H9 (cell line): ENCODE results near the gene VAV2. TPM values are rescaled to one million over a fixed set of nuclear protein-coding genes. Genes with fewer than 3 reads are reported as not detected.

Source experiments
- DNase-seq: peaks from one replicate; pipeline ENCODE4 v3.0.0-alpha.2; 2017
- H2AFZ ChIP-seq: one replicate; pipeline ENCODE4 v1.6.1; 2013; ENCODE audit warnings: mild to moderate bottlenecking, low read length, control low read depth, moderate library complexity
- H2AK5ac ChIP-seq: 2 replicates; pipeline ENCODE4 v1.6.1; 2013; ENCODE audit warnings: low read length, control low read depth, mixed read lengths; ENCODE audit not compliant: insufficient read length
- H2BK120ac ChIP-seq: one replicate; pipeline ENCODE4 v1.6.1; 2013; ENCODE audit warnings: low read depth, mild to moderate bottlenecking, low read length, control low read depth, inconsistent platforms; ENCODE audit not compliant: poor library complexity, severe bottlenecking
- H2BK12ac ChIP-seq: 2 replicates; pipeline ENCODE4 v1.6.1; 2013; ENCODE audit warnings: low read length, control low read depth, mixed read lengths, low read depth; ENCODE audit not compliant: insufficient read length
- H2BK15ac ChIP-seq: 2 replicates; pipeline ENCODE4 v1.6.1; 2013; ENCODE audit warnings: low read depth, low read length, control low read depth
- H2BK20ac ChIP-seq: one replicate; pipeline ENCODE4 v1.6.1; 2013; ENCODE audit warnings: low read depth, mild to moderate bottlenecking, low read length, control low read depth, inconsistent platforms; ENCODE audit not compliant: poor library complexity, severe bottlenecking
- H2BK5ac ChIP-seq: 2 replicates; pipeline ENCODE4 v1.6.1; 2013; ENCODE audit warnings: low read length, control low read depth, mixed read lengths; ENCODE audit not compliant: insufficient read length
- H3K14ac ChIP-seq: 2 replicates; pipeline ENCODE4 v1.6.1; 2013; ENCODE audit warnings: low read length, control low read depth; ENCODE audit not compliant: insufficient read depth
- H3K18ac ChIP-seq: 2 replicates; pipeline ENCODE4 v1.6.1; 2013; ENCODE audit warnings: low read depth, mild to moderate bottlenecking, mixed read lengths, low read length, control low read depth; ENCODE audit not compliant: insufficient read length
- H3K23ac ChIP-seq: 2 replicates; pipeline ENCODE4 v1.6.1; 2013; ENCODE audit warnings: low read length, control low read depth, mixed read lengths, low read depth; ENCODE audit not compliant: insufficient read length
- H3K23me2 ChIP-seq: 2 replicates; pipeline ENCODE4 v1.6.1; 2013; ENCODE audit warnings: low read depth, mild to moderate bottlenecking, mixed read lengths, low read length, control low read depth; ENCODE audit not compliant: insufficient read length, poor library complexity, severe bottlenecking
- H3K27ac ChIP-seq: 2 replicates; pipeline ENCODE4 v1.5.1; 2013; ENCODE audit warnings: low read length, control low read depth, mixed read lengths, low read depth; ENCODE audit not compliant: insufficient read length
- H3K27me3 ChIP-seq: 2 replicates; pipeline ENCODE4 v1.6.1; 2013; ENCODE audit warnings: low read length, control low read depth, inconsistent platforms; ENCODE audit not compliant: insufficient read depth
- H3K4ac ChIP-seq: 2 replicates; pipeline ENCODE4 v1.6.1; 2013; ENCODE audit warnings: low read depth, mild to moderate bottlenecking, control low read depth, inconsistent platforms, low read length, moderate library complexity
- H3K4me1 ChIP-seq: 2 replicates; pipeline ENCODE4 v1.6.1; 2013; ENCODE audit warnings: low read length, control low read depth, inconsistent platforms; ENCODE audit not compliant: insufficient read depth
- H3K4me2 ChIP-seq: 2 replicates; pipeline ENCODE4 v1.6.1; 2013; ENCODE audit warnings: low read length, control low read depth, mixed read lengths; ENCODE audit not compliant: insufficient read length, insufficient read depth
- H3K56ac ChIP-seq: 2 replicates; pipeline ENCODE4 v1.6.1; 2013; ENCODE audit warnings: low read depth, mild to moderate bottlenecking, mixed read lengths, low read length, control low read depth; ENCODE audit not compliant: insufficient read length
- H3K79me1 ChIP-seq: 2 replicates; pipeline ENCODE4 v1.6.1; 2013; ENCODE audit warnings: low read depth, mild to moderate bottlenecking, moderate library complexity, low read length, control low read depth, inconsistent platforms; ENCODE audit not compliant: insufficient read depth, poor library complexity, severe bottlenecking
- H3K79me2 ChIP-seq: 2 replicates; pipeline ENCODE4 v1.6.1; 2013; ENCODE audit warnings: low read length, control low read depth, inconsistent platforms; ENCODE audit not compliant: insufficient read depth
- H3K9ac ChIP-seq: 2 replicates; pipeline ENCODE4 v1.6.1; 2013; ENCODE audit warnings: low read length, control low read depth, mixed read lengths; ENCODE audit not compliant: insufficient read length; ENCODE audit errors: extremely low read depth
- H3K9me3 ChIP-seq: one replicate; pipeline ENCODE4 v1.6.1; 2013; ENCODE audit warnings: low read depth, low read length, inconsistent platforms; ENCODE audit not compliant: control insufficient read depth
- H3T11ph ChIP-seq: one replicate; pipeline ENCODE4 v1.6.1; 2013; ENCODE audit warnings: mild to moderate bottlenecking, low read length, control low read depth, inconsistent platforms
- H4K20me1 ChIP-seq: one replicate; pipeline ENCODE4 v1.6.1; 2013; ENCODE audit not compliant: control insufficient read depth, insufficient read length, insufficient read depth
- H4K5ac ChIP-seq: 2 replicates; pipeline ENCODE4 v1.6.1; 2013; ENCODE audit warnings: low read depth, mild to moderate bottlenecking, mixed read lengths, low read length, control low read depth; ENCODE audit not compliant: insufficient read length
- H4K8ac ChIP-seq: replicated peaks from 2 replicates; pipeline ENCODE4 v1.6.1; 2013; ENCODE audit warnings: low read length, control low read depth, mixed read lengths, low read depth; ENCODE audit not compliant: insufficient read length
- H4K91ac ChIP-seq: 2 replicates; pipeline ENCODE4 v1.6.1; 2013; ENCODE audit warnings: low read depth, mild to moderate bottlenecking, moderate library complexity, mixed read lengths, low read length, control low read depth; ENCODE audit not compliant: insufficient read length
- H3K27ac Mint-ChIP-seq, 3 experiments: 2 replicates in 2 of 3; 3 replicates in 1 of 3; pipeline ENCODE4 v1.8.0; 2020 to 2021; ENCODE audit warnings: mixed read lengths in 3 of 3, mild to moderate bottlenecking in 1 of 3, moderate library complexity in 1 of 3
- H3K27me3 Mint-ChIP-seq: 2 replicates; pipeline ENCODE4 v1.8.0; 2021; ENCODE audit warnings: low read depth, mild to moderate bottlenecking, moderate library complexity, mixed read lengths
- H3K36me3 Mint-ChIP-seq, 3 experiments: 2 replicates in 2 of 3; 3 replicates in 1 of 3; pipeline ENCODE4 v1.8.0; 2020 to 2021; ENCODE audit warnings: low read depth in 3 of 3, mixed read lengths in 3 of 3; ENCODE audit not compliant: insufficient read depth in 1 of 3
- H3K4me1 Mint-ChIP-seq, 2 experiments: 2 replicates each; pipeline ENCODE4 v1.8.0; 2020; ENCODE audit warnings: mixed read lengths in 2 of 2
- H3K4me3 Mint-ChIP-seq, 2 experiments: 2 replicates in 1 of 2; 3 replicates in 1 of 2; pipeline ENCODE4 v1.8.0; 2020 to 2021; ENCODE audit warnings: mild to moderate bottlenecking in 2 of 2, mixed read lengths in 2 of 2, moderate library complexity in 1 of 2
- H3K9me3 Mint-ChIP-seq, 2 experiments: 2 replicates in 1 of 2; 3 replicates in 1 of 2; pipeline ENCODE4 v1.8.0; 2020; ENCODE audit warnings: mild to moderate bottlenecking in 2 of 2, mixed read lengths in 2 of 2, moderate library complexity in 1 of 2
- CTCF ChIP-seq: fragments of 200-600 bp; sonication (generic); conservative IDR thresholded peaks from 3 replicates; pipeline ENCODE4 v1.8.0; 2021; ENCODE audit warnings: antibody characterized with exemption, mild to moderate bottlenecking
- WGBS: extraction: QIAGEN DNeasy Blood & Tissue Kit; methylation state at CpG from one replicate; pipeline ENCODE4 v1.1.7; 2013; ENCODE audit warnings: missing lambda C conversion rate, low lambda C conversion rate, mixed read lengths; ENCODE audit not compliant: insufficient read length; ENCODE audit errors: extremely low coverage; 5-methylcytosine and 5-hydroxymethylcytosine counted together
- total RNA-seq: library from RNA; stranded (reverse); gene quantifications from 2 replicates; pipeline ENCODE4 v1.2.1, GENCODE V29; 2021

The VAV2 gene
- total RNA-seq, 1 experiment from 2014 or later: 58.7 TPM

GRCh38 chr9:133800266-133800665 is 191.9 kb downstream of the VAV2 start:
- TF ChIP-seq CTCF: no peak
- Histone ChIP-seq H2BK5ac (no peak overlapping the region), H3K14ac (no peak overlapping the region; the same call in 1 of the 2 replicates), H4K5ac (no peak overlapping the region), H3K79me1 (no peaks in the 10 kb centered on the region), H3K4me1 (no peaks in the 10 kb centered on the region), H3K23ac (no peak overlapping the region), H4K8ac (no peak overlapping the region), H3K4me2 (no peak overlapping the region), H3K79me2 (no peaks in the 10 kb centered on the region), H3K27me3 (no peaks in the 10 kb centered on the region), H3K18ac (no peak overlapping the region), H2BK12ac (no peak overlapping the region), H3K23me2 (no peaks in the 10 kb centered on the region), H2BK20ac (no peak overlapping the region), H3K9me3 (no peaks in the 10 kb centered on the region), H3K27ac (no peak overlapping the region), H2BK120ac (no peak overlapping the region), H3K56ac (no peak overlapping the region), H3K4ac (no peak overlapping the region), H2AFZ (no peak overlapping the region), H4K91ac (no peak overlapping the region), H3K9ac (no peak overlapping the region), H4K20me1 (no peaks in the 10 kb centered on the region), H2AK5ac (no peak overlapping the region), H3T11ph (no peak overlapping the region), H2BK15ac (no peak overlapping the region)
- H3K9me3 Mint-ChIP-seq: no peaks in the 10 kb centered on the region
- WGBS: no CpG with 5 or more reads among the region's 13 CpGs
- peaks cover 3 to 18% of the 10 kb centered on the region in 2 experiments; a peak in 3 of 4 replicates for H3K4me1 Mint-ChIP-seq
- no peak for DNase-seq
- no peak overlapping the region for H3K27ac Mint-ChIP-seq
- no peaks in the 10 kb centered on the region for H3K27me3 Mint-ChIP-seq
- peaks cover 0 to 25% (median 2%) of the 10 kb centered on the region in 3 experiments; a peak in 3 of 7 replicates for H3K36me3 Mint-ChIP-seq
- no peak overlapping the region for H3K4me3 Mint-ChIP-seq
